Stimulated activated effector memory CD8-positive, alpha-beta T cell treated with anti-CD3 and anti-CD28 coated beads, Interleukin-12 subunit alpha, Interleukin-12 subunit beta, amount 100 ng/mL, for 72 hours (primary cell): Measurements from ENCODE around the gene FCHSD2.
"Not testable (repeated sequence)": the region's sequence is repeated elsewhere in the genome, so short reads cannot be mapped to it uniquely, and the experiment has no call there.

Experiments used
- ATAC-seq: fragments of 150-1000 bp; cut with Tn5 transposase; 2 replicates; pipeline ENCODE4 v1.10.0; 2021
- DNase-seq, 2 donors: peaks; one replicate each; pipeline ENCODE4 v3.0.0; 2021 to 2022; ENCODE audit warnings: low spot score in 2 of 2
- H3K27ac Mint-ChIP-seq: one replicate; pipeline ENCODE4 v1.8.0; 2022; ENCODE audit warnings: mild to moderate bottlenecking, mixed read lengths
- H3K36me3 Mint-ChIP-seq: one replicate; pipeline ENCODE4 v1.8.0; 2022; ENCODE audit warnings: mild to moderate bottlenecking, mixed read lengths
- H3K4me1 Mint-ChIP-seq: one replicate; pipeline ENCODE4 v1.8.0; 2022; ENCODE audit warnings: mixed read lengths
- H3K4me3 Mint-ChIP-seq: one replicate; pipeline ENCODE4 v1.8.0; 2022; ENCODE audit warnings: mild to moderate bottlenecking, mixed read lengths
- H3K9me3 Mint-ChIP-seq: one replicate; pipeline ENCODE4 v1.8.0; 2022; ENCODE audit warnings: mixed read lengths

The FCHSD2 gene

GRCh38 chr11:73087730-73088129, 54.4 kb downstream of the FCHSD2 start:
- peaks cover 29% of the 10 kb centered on the region for H3K4me1 Mint-ChIP-seq
- no peak overlapping the region for H3K4me3 Mint-ChIP-seq
- H3K9me3 Mint-ChIP-seq, result no peaks in the 10 kb centered on the region
- H3K27ac Mint-ChIP-seq, result no peak overlapping the region
- DNase-seq, result no peak
- ATAC-seq, result no peak
- H3K36me3 Mint-ChIP-seq, result peaks cover 12% of the 10 kb centered on the region

GRCh38 chr11:73085189-73085875, 56.8 kb downstream of the FCHSD2 start:
- no peak for ATAC-seq

GRCh38 chr11:73078631-73079030, 63.5 kb downstream of the FCHSD2 start:
- no peak for ATAC-seq
- peaks cover 42% of the 10 kb centered on the region for H3K36me3 Mint-ChIP-seq
- H3K27ac Mint-ChIP-seq, result no peak overlapping the region
- peaks cover 4% of the 10 kb centered on the region for H3K9me3 Mint-ChIP-seq
- peaks cover 17% of the 10 kb centered on the region for H3K4me1 Mint-ChIP-seq
- no peak overlapping the region for H3K4me3 Mint-ChIP-seq
- DNase-seq, result no peak

More at GRCh38 chr11:73085189-73085875, 56.8 kb downstream of the FCHSD2 start:
- no peaks in the 10 kb centered on the region for H3K9me3 Mint-ChIP-seq
- DNase-seq, result no peak
- H3K4me3 Mint-ChIP-seq, result no peak overlapping the region
- peaks cover 25% of the 10 kb centered on the region for H3K36me3 Mint-ChIP-seq
- H3K4me1 Mint-ChIP-seq, result peaks cover 29% of the 10 kb centered on the region
- H3K27ac Mint-ChIP-seq, result no peak overlapping the region

GRCh38 chr11:73077454-73077853, 64.7 kb downstream of the FCHSD2 start:
- Mint-ChIP-seq H3K9me3 (peaks cover 4% of the 10 kb centered on the region), H3K27ac (no peak overlapping the region), H3K4me3 (no peak overlapping the region), H3K4me1 (peaks cover 24% of the 10 kb centered on the region), H3K36me3 (peaks cover 30% of the 10 kb centered on the region)
- no peak for DNase-seq
- ATAC-seq, result no peak

GRCh38 chr11:73074319-73074718, 67.8 kb downstream of the FCHSD2 start:
- no peak overlapping the region for H3K4me3 Mint-ChIP-seq
- DNase-seq (no peak), ATAC-seq (no peak)
- no peak overlapping the region for H3K27ac Mint-ChIP-seq
- peaks cover 34% of the 10 kb centered on the region for H3K4me1 Mint-ChIP-seq
- H3K36me3 Mint-ChIP-seq, result peaks cover 10% of the 10 kb centered on the region
- peaks cover 4% of the 10 kb centered on the region for H3K9me3 Mint-ChIP-seq

- Mint-ChIP-seq H3K4me3 (peak overlapping the region; percentile 1), H3K4me1 (peaks cover 34% of the 10 kb centered on the region), H3K9me3 (peaks cover 4% of the 10 kb centered on the region), H3K27ac (no peak overlapping the region), H3K36me3 (no peaks in the 10 kb centered on the region)
- DNase-seq, result no peak
- ATAC-seq, result peak; percentile 79
These were observed 69.1 kb downstream of the FCHSD2 start for GRCh38 chr11:73072935-73073481.

- Mint-ChIP-seq H3K27ac (no peak overlapping the region), H3K4me3 (no peak overlapping the region), H3K9me3 (no peaks in the 10 kb centered on the region), H3K4me1 (peaks cover 40% of the 10 kb centered on the region), H3K36me3 (no peaks in the 10 kb centered on the region)
- no peak for DNase-seq
- no peak for ATAC-seq
These were observed 71.5 kb downstream of the FCHSD2 start for GRCh38 chr11:73070653-73071052.

GRCh38 chr11:73061857-73062424, 80.2 kb downstream of the FCHSD2 start:
- peaks cover 39% of the 10 kb centered on the region for H3K4me1 Mint-ChIP-seq
- not testable (repeated sequence) for H3K27ac Mint-ChIP-seq, ATAC-seq, H3K4me3 Mint-ChIP-seq, H3K9me3 Mint-ChIP-seq, H3K36me3 Mint-ChIP-seq, DNase-seq

GRCh38 chr11:73061434-73061833, 80.7 kb downstream of the FCHSD2 start:
- DNase-seq, ATAC-seq, H3K36me3 Mint-ChIP-seq, H3K27ac Mint-ChIP-seq, H3K9me3 Mint-ChIP-seq, H3K4me3 Mint-ChIP-seq: not testable (repeated sequence)
- H3K4me1 Mint-ChIP-seq, result peaks cover 42% of the 10 kb centered on the region

- DNase-seq (no peak), ATAC-seq (peak; percentile 78)
- Mint-ChIP-seq H3K4me1 (peaks cover 39% of the 10 kb centered on the region), H3K9me3 (no peaks in the 10 kb centered on the region), H3K27ac (no peak overlapping the region), H3K4me3 (no peak overlapping the region), H3K36me3 (no peaks in the 10 kb centered on the region)
These were observed 82.2 kb downstream of the FCHSD2 start for GRCh38 chr11:73059915-73060314.

- Mint-ChIP-seq H3K9me3 (no peaks in the 10 kb centered on the region), H3K27ac (no peak overlapping the region), H3K36me3 (no peaks in the 10 kb centered on the region), H3K4me3 (no peak overlapping the region), H3K4me1 (peaks cover 36% of the 10 kb centered on the region)
- ATAC-seq (no peak), DNase-seq (no peak)
These were observed 83.0 kb downstream of the FCHSD2 start for GRCh38 chr11:73058989-73059674.

GRCh38 chr11:73055655-73056354, 86.3 kb downstream of the FCHSD2 start:
- H3K4me1 Mint-ChIP-seq, result peaks cover 17% of the 10 kb centered on the region
- no peaks in the 10 kb centered on the region for H3K36me3 Mint-ChIP-seq
- H3K4me3 Mint-ChIP-seq, result no peak overlapping the region
- no peak overlapping the region for H3K27ac Mint-ChIP-seq
- DNase-seq, result no peak
- no peaks in the 10 kb centered on the region for H3K9me3 Mint-ChIP-seq
- ATAC-seq, result no peak

- no peak for ATAC-seq
- DNase-seq, result no peak
- H3K4me3 Mint-ChIP-seq, result no peak overlapping the region
- no peaks in the 10 kb centered on the region for H3K9me3 Mint-ChIP-seq
- H3K4me1 Mint-ChIP-seq, result peaks cover 14% of the 10 kb centered on the region
- H3K36me3 Mint-ChIP-seq, result no peaks in the 10 kb centered on the region
- peak overlapping the region; percentile 83 for H3K27ac Mint-ChIP-seq
These were observed 87.1 kb downstream of the FCHSD2 start for GRCh38 chr11:73055002-73055401.

GRCh38 chr11:73053964-73054363, 88.2 kb downstream of the FCHSD2 start:
- Mint-ChIP-seq H3K36me3 (no peaks in the 10 kb centered on the region), H3K4me3 (no peak overlapping the region), H3K9me3 (no peaks in the 10 kb centered on the region), H3K27ac (no peak overlapping the region), H3K4me1 (peaks cover 10% of the 10 kb centered on the region)
- DNase-seq (no peak), ATAC-seq (no peak)

GRCh38 chr11:73048446-73048845, 93.7 kb downstream of the FCHSD2 start:
- Mint-ChIP-seq H3K4me1 (peaks cover 12% of the 10 kb centered on the region), H3K27ac (no peak overlapping the region), H3K36me3 (no peaks in the 10 kb centered on the region), H3K4me3 (no peak overlapping the region), H3K9me3 (no peaks in the 10 kb centered on the region)
- no peak for DNase-seq
- no peak for ATAC-seq
